NCI-H146 treated with DMSO at 0.1 percent for 48 hours (cell line): Measurements from ENCODE around the gene NUP98.
"Not testable (repeated sequence)": the region's sequence is repeated elsewhere in the genome, so short reads cannot be mapped to it uniquely, and the experiment has no call there.

Experiments
- DNase-seq: peaks from one replicate; lab custom pipeline; 2025; ENCODE audit not compliant: unreplicated experiment; lab: John Stamatoyannopoulos, UW

Gene NUP98

DNA sequence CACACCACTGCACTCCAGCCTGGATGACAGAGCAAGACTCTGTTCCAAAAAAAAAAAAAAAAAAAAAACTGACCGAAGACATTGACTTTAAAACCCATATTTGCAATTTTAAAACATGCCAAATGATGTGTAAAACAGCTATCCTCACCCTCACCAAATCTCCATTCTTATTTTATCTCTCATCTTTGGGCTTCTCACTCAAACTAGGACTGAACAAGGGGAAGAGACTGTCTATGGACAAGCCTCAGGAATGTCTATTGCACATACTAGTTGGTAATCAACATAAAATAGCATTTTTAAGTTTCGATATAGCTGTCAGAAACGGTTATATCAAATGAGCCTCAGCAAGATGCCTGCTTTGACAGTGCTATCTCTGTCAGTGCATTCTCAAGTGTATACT lies 118.3 kb downstream of the NUP98 start:
- DNase-seq: no peak

DNA sequence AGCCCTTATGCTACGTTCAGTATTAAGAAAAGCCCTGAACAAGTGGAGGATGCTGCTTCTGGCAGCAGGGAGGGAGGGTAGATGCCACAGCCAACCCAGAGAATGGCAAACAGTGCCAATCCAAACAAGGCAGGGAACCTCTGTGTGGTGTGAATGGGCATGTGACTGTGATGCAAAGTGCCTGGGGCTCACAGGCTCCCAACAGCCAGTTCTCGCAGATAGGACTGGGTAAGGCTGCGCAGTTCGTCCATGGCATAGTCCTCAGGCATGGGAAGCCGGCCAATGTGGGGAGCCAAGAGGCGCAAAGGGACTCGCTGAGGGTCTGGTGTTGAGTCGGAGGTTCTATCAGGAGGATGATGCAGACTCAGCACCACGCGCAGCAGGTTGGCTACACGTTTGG lies 121.4 kb downstream of the NUP98 start:
- DNase-seq: no peak

DNA sequence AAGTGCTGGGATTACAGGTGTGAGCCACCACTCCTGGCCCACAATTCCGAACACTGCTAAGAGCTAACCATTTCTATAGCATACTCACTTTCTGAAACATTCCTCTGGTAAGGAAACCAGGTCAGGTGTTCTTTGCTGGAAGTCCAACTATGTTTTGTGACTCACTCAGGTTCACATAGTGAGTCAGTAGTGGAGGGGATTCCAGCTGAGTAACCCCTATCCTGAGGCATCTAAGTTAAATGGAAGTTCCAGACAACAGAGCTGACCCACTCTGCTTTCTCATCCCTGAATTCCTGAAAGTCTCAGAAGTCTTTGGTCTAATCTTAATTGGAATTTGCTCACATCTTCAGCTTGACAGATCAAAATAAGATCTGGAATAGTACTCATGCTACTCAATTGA lies 123.2 kb downstream of the NUP98 start:
- DNase-seq: no peak

DNA sequence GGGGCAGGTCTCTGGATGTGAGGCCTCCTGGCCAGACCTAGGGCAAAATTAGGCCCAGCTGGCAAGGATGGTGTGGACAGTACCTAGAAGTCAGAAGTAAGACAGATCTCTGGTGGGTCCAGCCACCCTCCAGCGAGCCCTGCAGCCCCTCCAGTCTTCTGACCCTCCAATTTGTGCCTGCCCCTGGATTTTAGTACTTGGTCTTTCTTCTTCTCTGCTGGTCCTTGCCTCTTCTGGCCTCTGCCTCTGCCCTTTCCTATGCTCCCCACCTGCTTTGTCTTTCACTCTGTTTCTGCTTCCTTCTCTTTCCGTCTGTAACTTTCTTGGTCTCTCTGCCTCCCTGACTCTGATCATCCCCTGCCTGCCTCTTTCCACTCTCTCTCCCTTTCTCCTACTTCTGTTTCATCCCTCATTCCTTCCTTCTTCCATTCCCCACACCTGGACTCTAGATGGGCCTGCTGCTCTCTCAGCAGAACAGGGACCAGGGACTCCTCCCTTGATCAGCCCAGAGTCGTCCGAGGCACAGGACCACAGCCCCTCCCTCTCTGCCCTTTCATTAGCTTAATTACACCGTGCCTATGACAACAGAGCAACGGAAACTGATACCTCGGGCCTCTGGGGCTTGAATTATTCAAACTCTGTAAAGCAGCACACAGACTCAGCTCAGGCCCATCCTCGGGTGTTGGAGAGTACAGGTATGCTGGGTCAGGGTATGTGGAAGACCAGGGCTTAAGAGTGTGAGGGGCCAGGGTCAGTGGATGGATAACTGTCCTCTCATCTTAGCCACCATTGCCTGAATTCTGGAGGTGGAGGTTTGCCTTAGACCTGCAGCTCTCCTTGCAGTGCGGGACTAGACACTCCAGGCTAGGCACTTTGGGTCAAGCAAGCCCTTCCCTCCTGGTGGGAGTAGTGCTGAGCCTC lies 125.8 kb downstream of the NUP98 start, which contains the start of gene CHRNA10:
CHRNA10 (minus strand) TSS at position 51 of the 921 bp plus-strand sequence. CDS start 72 bp downstream, outside the sequence.
- peak; percentile 4 for DNase-seq

DNA sequence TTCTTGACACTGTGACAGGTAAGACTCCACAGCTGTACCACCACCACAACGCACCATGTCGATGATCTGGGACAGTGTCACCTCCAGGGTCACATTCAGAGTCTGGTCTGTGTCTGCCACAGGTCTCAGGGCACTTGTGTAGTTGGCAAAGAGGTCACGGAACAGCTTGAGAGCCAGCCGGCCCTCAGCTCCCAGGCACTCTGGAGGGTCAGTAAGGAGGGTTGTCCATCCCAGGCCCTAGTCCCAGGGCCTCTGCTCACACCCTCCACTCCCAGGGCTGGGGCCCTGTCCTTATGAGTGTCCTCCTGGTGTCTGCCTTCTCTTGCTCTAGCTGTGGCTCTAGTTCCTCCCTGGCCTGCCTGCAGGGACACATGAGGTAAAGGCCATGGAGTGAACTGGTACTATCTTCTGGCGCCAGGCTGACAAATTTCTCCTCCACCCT lies 127.6 kb downstream of the NUP98 start:
- DNase-seq: no peak

DNA sequence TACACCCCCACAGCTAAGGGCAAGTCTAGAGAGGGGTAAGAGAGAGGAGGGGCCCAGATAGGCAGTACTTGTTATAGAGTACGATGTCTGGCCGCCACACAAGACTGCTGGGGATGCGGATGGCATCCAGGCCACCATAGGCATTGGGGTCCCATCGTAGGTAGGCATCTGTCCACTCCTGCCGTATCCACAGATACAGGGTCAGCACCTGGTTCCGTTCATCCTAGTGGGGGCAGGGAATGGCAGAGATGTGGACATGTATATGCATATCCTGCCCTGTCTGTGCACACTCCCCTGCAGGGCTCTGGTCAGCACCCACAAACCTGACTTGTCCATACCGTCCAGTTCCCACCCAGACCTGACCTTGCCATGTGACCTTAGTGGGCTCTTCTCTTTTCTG lies 128.2 kb downstream of the NUP98 start:
- DNase-seq: no peak

DNA sequence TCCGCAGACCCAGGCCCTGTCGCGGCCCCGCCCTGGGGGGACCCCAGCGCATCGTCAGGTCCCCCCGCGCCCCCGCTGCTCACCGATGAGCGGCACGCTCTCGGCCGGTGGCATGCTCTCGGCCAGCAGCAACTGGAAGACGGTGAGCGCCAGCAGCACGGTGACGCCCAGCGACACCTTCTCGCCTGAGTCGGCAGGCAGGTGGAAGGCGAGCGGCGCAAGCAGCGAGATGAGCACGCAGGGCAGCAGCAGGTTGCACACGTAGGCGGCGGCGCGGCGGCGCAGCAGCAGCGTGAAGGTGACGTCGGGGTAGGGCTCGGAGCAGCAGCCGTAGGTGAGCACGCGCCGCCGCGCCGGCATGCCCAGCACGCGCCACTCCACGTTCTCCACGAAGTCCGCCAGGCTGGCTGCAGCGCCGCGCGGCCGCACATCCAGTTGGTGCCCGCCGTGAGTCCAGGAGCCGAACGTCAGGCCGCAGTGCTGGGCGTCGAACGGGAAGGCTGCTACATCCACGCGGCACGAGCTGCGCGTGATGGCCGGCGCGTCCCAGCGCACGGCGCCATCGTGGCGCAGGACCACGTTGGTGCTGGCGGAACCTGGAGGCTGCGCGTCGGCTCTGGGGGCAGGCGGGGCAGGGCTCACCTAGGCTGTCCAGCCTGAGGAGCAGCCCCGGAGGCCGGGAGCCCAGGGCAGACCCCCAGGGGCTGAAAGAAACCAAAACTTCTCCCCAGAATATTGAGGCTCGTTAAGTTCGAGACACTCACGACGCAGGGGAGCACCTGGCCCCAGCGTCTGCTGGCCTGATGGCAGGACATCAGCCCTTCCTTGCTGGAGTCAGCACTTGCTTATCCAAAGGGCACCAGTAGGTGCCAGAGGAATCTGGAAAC lies 130.0 kb downstream of the NUP98 start:
- no peak for DNase-seq

DNA sequence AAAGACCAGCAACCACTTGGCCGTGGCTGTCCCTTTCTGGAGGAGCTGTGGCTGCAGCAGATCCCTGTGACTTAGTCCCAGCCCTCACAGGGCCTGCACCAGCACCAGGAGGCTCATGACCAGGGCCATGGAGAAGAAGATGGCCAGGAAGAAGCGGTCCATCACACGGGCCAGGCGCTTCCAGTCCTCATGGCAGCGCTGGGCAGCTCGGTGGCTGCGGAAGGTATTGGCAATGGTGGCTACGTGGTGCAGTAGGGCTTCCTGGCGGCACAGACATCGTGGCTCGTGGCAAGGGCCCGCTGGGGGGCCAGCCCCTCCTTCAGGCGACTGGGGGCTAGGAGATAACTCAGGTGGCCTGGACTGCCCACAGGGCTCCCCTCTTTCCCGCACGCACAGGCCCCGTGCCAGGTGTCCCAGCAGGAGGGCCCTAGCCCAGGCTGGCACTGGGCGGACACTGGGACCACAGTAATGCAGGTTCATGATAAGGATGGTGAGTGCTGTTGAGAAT lies 131.3 kb downstream of the NUP98 start:
- DNase-seq: no peak

DNA sequence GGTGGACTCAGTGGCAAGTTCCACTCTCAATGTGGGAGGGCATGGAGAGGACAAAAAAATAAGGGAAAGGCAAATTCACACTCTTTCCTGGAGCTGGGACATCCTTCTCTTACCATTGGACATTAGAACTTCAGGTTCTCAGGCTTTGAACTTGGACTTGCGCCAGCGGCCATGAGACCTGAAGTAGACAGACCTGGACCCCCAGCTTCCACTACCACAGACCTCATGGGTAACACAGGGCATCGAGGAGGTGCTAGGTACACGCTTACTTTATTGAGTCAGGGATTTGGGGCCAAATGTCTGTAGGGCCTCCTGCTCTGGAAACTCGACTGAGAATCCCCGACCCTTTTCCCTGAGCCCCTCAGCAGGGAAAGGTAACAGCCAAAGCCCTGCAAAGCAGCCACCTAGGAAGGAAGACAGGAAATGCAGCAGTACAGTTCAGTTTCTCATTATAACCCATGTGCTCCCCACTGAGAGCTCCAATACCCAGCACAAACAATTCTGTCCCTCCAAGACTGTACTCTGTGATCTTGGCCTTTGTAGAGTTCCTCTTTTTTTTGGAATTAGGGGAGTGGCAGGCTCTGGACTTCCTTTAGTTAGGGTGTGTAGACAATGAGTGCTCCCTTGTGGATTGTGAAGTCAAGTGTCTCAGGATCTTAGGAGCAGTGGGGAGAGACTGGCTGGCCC lies 131.9 kb downstream of the NUP98 start:
- no peak for DNase-seq

DNA sequence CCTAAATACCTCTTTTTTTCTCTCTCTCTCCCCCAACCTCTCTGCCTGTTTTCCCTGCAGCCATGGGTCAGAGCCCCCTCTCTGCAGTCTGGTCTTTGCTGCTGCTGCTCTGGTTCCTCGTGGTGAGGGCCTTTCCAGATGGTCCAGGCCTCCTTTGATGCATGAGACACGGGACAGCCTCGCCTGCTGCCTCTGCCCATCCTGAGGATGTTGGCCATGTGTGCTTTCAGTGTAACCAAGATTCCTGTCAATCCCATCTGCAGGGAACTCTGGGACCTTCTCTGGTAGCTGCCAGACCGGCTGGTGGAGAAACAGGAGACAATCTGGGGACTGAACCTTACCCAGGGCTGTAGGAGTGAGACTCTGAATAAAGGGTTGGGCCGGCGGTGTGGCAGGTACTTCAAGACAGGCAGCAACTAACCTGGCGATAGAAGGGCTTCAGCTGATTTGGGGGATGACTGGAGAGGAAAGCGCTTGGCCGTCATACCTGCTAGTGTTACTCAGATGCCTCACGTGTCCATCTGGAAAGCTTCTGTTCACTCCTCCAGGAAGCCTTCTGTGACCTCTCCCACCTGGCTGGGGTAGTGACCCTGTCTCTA lies 133.2 kb downstream of the NUP98 start:
- no peak for DNase-seq

DNA sequence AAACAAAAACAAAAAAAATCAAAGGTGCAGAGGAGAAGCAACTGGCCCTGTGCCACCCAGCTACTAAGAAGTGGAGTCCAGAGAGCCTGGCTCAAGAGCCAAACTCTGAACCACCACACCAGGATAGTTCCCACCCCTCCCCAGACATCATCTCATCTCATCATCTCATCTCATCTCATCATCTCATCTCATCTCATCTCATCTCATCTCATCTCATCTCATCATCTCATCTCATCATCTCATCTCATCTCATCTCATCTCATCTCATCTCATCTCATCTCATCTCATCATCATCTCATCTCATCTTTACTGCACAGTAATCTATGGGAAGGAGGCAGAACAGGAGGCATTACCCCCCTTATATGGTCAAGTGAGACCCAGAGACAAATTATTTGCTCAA lies 134.5 kb downstream of the NUP98 start:
- DNase-seq: no peak

DNA sequence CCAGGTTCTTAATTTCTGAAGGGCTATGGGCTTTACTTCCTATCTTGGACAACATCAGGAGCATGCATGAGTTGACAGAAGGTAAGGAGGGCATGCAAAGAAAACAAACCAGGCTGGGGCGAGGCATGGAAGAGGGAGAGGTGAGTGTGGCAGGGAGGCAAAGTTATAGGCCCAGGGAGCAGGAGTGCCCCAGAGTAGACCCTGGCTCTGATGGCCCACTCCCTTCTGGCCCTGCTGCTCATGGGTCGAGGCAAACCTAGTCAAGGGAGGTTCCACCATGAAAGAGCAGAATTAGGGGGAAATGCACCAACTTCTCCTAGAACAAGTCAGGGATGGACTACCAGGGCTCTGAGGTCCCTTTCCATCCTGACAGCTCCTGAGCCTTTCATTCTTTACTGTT lies 136.4 kb downstream of the NUP98 start:
- no peak for DNase-seq

DNA sequence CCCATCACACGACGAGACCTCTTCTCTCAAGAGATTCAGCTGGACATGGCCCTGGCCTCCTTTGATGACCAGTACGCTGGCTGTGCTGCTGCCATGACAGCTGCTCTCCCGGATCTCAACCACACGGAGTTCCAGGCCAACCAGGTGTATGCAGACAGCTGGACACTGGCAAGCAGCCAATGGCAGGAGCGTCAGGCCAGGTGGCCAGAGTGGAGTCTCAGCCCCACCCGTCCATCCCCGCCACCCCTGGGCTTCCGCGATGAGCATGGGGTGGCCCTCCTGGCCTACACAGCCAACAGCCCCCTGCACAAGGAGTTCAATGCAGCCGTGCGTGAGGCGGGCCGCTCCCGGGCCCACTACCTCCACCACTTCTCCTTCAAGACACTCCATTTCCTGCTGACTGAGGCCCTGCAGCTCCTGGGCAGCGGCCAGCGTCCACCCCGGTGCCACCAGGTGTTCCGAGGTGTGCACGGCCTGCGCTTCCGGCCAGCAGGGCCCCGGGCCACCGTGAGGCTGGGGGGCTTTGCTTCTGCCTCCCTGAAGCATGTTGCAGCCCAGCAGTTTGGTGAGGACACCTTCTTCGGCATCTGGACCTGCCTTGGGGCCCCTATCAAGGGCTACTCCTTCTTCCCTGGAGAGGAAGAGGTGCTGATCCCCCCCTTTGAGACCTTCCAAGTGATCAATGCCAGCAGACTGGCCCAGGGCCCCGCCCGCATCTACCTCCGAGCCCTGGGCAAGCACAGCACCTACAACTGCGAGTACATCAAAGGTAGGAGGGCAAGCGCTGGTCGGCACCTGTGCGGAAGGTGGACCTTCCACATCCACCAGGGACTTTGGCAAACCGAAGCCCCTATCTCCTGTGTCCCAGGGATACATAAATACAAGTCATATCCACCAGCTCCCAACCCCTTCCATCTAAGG lies 137.5 kb downstream of the NUP98 start:
- DNase-seq: peak; percentile 28

DNA sequence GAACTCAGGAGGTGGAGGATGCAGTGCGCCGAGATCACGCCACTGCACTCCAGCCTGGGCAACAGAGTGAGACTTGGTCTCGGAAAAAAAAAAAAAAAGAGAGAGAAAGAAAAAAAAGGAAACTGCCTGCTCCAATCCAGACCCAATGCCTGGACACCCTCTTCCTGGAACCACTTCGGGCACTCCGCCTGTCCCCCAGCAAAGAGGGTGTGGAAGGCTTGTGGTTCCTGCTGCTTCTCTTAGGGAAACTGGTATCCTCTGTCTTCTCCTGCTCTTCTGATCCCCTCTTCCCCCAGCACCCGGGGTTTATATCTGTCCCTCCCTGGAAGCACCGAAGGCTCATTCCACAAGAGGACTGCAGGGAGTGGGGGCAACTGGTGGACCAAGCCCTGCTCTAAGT lies 139.1 kb downstream of the NUP98 start:
- no peak for DNase-seq

DNA sequence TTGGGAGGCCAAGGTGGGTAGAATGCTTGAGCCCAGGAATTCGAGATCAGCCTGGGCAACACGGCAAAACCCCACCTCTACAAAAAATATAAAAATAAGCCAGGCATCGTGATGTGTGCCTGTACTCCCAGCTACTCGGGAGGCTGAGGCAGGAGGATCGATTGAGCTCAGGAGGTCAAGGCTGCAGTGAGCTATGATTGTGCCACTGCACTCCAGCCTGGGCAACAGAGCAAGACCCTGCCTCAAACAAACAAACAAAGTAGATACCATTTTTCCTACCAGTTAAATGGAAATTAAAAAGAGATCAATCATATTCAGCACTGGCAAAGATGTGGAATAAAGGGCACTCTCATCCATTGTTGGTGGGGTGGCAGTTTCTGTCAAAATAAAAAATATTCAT lies 140.0 kb downstream of the NUP98 start:
- DNase-seq: not testable (repeated sequence)

DNA sequence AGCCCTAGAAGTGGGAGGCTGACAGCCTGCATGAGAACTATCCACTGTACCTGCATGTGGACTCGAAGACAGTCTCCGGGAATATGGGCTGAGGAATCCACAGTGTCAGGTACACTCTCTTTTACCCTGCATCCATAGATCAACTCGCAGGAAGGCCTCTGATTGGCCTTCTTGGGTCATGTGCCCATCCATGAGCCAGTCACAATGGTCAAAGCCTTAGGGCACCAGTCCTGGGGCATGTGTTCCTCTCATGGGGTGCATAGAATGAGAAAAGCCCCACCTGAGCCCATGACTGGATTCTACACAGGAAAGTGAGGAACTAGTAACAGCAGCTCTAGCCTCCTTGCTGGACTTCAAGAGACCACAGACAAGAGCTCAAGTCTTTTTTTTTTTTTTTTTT lies 141.8 kb downstream of the NUP98 start:
- DNase-seq: no peak

DNA sequence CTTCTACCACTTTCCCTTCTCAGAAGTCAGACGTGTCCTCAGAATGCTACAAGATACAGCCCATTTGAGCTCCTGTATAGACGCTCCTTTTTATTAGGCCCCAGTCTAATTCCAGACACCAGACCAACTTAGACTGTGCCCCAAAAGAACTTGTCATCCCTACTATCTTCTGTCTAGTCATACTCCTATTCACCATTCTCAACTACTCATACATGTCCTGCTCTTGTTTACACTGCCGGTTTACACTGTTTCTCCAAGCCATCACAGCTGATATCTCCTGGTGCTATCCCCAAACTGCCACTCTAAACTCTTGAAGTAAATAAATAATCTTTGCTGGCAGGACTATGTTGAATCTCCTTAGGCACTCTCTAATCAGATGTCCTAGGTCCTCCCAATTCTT lies 144.8 kb downstream of the NUP98 start:
- DNase-seq: not testable (repeated sequence)

DNA sequence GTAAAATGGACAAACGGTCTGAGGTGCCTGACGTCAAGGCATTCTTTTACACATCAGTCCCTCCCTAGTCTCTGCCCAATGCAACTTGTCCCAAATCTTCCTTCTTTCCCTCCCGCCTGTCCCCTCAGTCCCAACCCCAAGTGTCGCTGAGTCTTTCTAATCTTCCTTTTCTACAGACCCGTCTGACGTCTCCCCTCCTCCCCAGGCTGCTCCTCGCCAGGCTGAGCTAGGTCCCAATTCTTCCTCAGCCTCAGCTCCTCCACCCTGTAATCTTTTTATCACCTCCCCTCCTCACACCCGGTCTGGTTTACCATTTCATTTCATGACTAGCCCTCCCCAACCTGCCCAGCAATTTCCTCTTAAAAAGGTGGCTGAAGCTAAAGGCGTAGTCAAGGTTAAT lies 148.0 kb downstream of the NUP98 start:
- not testable (repeated sequence) for DNase-seq

DNA sequence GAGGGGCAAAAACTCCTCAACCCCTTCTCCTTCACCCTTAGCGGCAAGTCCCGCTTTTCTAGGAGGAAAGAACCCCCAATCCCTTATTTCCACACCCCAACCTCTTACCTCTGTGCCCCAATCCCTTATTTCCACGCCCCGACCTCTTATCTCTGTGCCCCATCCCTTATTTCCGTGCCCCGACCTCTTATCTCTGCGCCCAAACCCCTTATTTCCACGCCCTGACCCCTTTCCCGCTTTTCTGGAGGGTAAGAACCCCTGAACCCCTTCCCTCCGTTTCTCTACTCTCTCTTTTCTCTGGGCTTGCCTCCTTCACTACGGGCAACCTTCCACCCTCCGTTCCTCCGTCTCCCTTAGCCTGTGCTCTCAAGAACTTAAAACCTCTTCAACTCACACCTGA lies 148.5 kb downstream of the NUP98 start:
- DNase-seq: not testable (repeated sequence)

DNA sequence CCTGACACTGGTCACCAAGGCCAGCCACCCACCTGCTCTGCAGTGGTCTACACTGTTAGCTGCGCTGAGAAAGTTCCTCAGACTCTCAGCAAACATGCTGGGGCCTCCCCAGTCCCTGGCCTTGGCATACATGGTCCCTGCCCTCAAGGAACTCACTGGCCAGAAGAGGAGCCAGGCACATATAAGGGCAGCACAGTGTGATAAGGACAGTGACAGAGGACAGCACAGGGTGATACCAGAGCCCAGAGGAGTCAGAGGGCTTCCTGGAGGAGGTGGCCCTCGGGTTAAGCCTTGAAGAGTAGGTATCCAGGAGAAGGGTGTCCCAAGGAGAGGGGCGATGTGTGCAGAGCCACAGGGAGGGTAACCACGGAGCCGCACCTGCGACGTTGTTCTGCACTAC lies 151.8 kb downstream of the NUP98 start:
- no peak for DNase-seq
